Erythroblast (primary cell): ENCODE measurements around the gene ADCY5.
A peak's percentile ranks its signal among the peaks of the same experiment; 100 is the strongest.

ENCODE experiments used
- DNase-seq, 2 experiments: peaks; one replicate each; lab custom pipeline; 2025; lab: John Stamatoyannopoulos, UW
- GATA1 ChIP-seq: IDR thresholded peaks from 2 replicates; pipeline ENCODE4 v1.6.1; 2011; ENCODE audit warnings: low read depth, mild to moderate bottlenecking, control low read depth, low read length, moderate library complexity
- POLR2A ChIP-seq: IDR thresholded peaks from 2 replicates; pipeline ENCODE4 v1.6.1; 2011; ENCODE audit warnings: mild to moderate bottlenecking, low read length

ADCY5 gene

DNA sequence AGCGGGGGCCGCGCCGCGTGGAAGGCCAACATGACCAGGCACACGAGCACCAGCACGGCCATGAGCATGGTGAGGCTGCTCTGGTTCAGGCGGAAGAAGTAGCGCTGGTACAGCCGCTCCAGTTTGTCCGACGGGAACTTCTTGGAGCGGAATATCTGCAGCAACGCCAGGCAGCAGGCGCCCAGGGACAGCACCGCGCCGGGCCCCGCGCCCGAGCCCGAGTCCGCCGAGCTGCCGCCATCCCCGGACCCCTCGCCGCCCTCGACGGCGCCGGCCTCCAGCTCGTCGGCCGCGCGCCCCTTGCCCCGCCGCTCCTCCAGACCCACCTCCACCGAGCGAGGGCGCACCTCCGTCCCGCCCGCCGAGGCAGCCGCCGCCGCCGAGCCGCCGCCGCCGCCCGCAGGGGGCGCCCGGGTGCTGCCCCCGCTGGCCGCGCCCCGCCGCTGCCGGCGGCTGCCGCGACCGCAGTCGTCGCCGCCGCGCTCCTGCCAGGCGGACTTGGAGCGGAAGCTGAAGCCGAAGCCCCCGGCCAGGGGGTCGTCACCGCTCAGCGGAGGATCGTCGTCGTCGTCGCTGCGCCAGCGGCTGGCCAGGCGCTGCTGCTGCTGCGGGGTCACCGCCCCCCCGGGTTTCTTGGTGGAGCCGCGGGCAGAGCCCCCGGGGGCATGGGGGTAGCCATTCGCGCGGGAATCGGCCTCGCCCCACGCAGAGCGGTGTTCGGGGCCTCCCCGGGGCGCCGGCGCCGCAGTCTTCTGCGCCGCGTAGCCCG, 957 bp downstream of the ADCY5 start:
- peak; percentile 50 to 67 for DNase-seq
- TF ChIP-seq POLR2A (no peak), GATA1 (no peak)

DNA sequence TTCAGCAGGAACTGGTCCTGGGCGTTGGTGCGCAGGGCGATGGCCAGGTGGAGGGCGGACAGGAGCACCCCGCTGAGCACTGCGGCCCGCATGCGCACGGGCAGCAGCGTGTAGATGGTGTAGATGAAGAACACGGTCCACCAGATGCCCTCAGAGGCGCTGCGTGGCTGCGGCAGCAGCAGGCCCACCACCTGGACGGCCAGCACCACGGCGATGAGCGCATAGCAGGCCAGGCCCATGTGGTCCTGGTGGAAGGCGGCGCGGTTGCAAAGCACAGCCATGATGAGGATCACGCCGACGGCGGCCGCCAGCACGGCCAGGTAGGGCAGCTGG, 1.5 kb downstream of the ADCY5 start:
- no peak for DNase-seq
- TF ChIP-seq POLR2A (no peak), GATA1 (no peak)

DNA sequence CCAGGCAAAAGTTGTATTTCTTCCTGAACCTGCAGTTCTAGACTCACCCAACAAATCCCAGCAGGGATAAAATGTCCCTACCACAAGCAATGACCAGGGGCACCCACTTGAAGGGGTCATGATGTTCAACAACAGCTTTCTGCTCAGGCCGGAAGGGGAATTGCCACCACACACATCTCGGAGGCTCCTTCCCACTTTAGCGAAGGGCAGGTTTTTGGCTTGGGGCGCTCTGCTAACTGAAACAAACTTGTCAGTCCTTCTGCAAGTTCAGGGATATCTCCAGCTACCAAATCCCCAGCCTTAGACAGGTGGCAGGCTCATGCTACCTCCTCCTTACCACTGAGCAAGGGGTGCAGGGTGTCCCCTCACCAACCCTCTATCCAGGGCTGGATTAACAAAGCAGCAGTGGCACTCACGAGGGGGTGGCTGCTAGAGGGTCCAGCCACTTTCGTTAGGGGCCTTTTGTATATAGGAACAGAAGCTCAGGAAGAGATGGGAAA, 2.2 kb downstream of the ADCY5 start:
- DNase-seq, result no peak
- TF ChIP-seq GATA1 (no peak), POLR2A (no peak)

DNA sequence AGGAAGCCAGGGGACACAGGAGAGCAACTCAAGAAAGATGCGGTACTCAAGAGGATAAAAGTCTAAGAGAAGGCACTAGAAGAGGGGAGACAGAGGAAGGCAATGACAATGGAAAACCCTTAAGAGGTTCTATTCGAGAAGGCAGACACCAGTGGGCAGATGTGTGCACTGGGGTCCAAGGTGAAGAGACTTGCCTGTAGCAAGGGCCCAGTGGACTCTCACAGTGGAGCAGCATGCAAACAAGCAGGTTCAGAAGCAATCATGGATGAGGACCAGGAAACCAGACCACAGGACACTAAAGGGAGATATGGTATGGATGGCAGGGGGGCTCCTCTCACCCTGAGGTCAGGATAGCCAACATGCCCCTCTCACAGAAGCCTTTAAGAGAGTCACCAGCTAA, 2.7 kb downstream of the ADCY5 start:
- DNase-seq, result no peak
- TF ChIP-seq POLR2A (no peak), GATA1 (no peak)

DNA sequence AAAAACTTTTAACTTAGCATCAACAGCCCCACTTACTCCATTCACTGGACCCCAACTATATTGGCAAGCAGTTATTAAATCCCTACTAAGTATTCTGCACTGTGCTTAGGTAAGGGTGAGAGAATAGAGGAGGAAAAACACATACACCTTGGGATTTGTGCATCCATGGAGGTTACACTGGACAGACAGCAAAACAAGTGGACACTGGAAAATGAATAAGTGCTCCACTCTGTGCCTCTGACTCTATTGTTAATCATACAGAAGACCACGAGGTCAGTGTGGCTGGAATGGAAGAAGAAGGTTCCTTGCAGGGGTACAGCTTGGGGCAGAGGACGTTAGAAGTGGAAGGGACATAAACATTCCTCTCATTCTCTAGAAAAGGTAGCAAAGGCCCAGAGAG, 3.2 kb downstream of the ADCY5 start:
- TF ChIP-seq POLR2A (no peak), GATA1 (no peak)
- DNase-seq, result no peak

DNA sequence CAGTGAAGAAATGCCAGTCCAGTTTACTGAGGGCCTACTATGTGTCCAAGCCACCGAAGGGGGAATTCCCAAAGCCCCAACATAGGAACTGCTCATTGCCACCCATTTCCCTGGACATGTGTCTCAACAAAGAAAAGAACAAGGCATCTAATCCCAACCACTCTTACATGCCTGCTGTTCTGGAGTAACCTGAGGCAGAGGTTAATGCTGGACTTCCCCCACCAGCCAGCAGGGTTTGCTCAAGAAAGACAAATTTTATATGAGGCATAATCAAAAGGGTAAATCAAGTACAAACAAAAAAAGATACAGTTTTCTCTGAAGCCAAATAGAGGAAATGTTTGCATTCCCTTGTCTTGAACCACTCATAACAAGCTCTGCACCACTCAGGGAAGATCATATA, 4.1 kb downstream of the ADCY5 start:
- DNase-seq, result no peak

DNA sequence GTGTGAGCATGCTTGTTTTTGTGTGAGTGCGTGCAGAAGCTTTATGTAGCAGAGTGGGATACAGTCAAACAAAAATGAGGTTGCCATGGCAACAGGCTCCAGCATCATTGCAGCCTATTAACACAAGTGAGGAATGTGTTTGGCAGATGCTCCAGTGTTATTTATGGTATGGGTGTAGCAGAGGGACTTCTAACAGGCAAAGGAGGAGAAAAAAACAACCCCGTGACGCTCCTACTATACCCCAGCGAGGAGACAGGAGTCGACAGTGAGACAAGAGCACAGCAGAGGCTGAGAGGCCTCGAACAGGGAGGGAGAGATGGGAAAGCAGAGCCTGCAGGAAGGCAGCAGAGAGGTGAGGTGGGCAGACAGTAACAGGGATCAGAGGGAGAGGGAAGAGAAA, 4.9 kb downstream of the ADCY5 start:
- DNase-seq, result no peak
- no peak for TF ChIP-seq POLR2A
- TF ChIP-seq GATA1, result no peak

More for the DNA sequence above, 4.1 kb downstream of the ADCY5 start:
- TF ChIP-seq POLR2A (no peak), GATA1 (no peak)

DNA sequence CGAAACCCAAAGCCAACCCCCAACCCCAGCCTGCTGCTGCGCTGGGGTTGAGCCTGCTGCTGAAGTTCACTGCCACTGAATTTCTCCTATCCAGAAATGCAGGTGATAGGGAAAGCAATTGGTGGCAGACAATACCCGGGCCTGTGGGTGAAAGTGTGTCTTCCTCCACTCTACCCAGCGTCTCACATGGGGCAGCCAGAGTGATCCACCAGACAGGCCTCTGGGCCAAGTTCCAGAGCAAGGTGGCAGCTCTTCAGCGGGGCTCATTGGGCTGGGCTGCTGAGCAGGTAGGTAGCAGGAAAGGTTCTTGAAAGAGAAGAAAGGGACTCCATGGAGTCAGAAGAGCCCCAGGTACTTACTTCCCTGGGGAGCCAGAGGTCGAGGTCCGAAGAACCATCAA, 6.0 kb downstream of the ADCY5 start:
- no peak for TF ChIP-seq POLR2A
- TF ChIP-seq GATA1, result no peak
- DNase-seq, result no peak

DNA sequence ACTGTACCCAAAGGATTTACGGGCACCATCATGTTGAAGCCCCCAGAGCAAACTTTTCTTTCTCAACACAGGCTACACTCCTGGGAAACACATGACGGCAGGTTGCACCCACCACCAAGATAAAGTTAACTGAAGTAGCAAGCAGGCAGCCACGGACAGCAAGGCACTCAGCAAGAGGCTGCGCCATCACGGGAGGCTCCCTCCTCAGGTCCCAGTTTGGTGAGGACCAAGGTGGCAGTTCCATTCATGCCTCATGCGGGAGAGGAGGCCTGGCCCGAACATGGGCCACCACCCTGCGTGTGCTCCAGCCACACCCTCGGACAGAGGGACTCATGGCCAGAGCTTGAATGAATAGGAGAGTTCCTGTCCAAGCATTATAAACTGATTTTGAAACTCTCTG, 6.8 kb downstream of the ADCY5 start:
- no peak for TF ChIP-seq POLR2A
- TF ChIP-seq GATA1, result no peak
- no peak for DNase-seq

DNA sequence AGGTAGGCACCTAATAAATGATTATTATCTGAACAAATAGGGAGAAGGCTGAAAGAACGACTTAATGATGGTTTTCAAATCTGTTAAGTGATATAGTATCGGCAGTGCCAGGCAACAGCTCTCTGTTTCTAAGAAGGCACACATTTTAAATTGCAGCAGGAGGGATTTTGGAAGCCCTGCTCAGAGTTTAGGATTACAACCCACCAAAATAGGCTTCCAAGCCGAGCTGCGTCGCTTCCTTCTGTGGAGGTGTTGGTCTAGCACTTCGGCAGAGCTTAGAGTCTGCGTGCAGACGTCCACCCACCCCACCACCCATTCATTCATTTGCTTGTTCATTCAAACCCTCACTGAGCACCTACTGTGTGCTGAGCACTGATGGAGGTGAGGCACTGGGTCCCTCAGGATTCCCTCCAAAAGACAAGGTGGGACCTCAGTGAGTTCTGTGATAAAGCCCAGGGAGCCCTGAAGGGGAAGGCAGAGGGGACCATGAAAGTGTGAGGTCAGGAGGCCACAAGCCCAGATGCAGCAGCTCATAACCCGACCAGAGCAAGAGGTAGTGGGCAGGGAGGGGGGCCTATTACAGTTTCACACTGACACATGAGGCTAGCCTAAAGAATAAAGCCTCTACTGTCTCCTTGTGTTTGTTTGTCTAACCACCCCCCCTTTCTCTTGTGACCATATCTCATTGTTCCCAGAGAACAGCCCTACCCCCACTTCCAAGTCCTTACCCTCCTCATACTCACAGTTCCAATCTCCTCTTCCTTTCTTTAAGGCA, 8.9 kb downstream of the ADCY5 start:
- TF ChIP-seq POLR2A, result no peak
- no peak for TF ChIP-seq GATA1
- DNase-seq, result no peak

DNA sequence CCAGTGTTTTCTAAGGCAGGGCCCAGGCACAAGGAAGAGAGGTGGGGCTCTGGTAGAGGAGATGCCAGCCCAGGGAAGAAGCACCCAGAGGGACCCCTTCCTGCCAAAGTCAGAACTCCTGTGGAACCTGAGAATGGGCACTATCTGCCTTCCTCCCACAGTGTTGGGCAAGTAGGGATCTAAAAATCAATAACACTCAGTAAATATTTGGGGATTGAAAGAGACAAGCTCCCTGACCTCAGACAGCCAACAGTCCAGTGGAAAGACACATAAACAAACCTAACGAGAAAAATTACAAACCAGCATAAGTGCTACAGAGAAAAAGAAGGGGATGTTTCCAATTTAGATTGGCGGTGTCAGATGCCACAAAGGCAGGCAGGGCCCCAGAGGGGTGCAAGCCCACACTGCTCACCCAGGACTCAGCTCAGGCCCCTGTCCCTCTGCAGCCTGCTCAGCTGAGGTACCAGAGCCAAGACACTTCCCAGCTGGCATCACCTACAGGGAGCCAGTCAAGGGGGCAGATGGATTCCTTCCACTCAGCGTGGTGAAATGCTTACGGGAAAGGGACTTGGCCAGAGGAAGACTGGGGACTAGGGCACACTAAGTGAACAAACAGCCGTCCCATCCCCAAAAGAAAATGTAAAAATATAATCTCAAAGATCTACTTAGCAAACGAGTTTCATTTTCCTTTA, 15.9 kb downstream of the ADCY5 start:
- no peak for DNase-seq
- TF ChIP-seq GATA1 (no peak), POLR2A (no peak)

DNA sequence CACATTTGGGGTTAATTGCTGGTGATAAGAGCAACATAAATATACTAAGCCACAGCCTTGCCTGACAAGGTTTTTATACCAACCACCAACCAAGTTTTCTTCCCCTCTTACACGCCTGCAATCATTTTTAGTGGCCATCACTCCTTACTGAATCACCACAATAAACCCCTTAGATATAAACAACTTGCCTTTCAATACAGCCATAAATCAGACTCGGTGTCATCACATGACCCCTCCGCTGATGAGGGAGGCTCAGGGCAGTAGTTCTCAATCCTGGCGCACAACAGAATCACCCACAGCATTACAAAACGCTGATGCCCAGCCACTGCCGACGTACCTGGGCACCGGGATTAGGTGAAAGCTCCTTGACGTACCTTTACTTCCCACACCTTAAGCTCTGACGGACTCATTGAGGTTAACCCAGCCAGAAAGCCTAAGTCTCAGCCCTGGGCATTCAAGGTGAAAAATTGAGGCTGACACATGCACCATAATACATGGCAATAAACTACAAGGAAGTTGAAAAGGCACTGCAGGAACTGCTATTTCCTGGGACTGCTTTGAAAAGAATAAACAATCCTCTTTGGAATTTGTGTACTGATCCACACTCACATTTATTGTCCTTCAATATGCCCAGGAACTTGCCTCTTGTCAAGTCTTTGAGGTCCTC, 17.1 kb downstream of the ADCY5 start:
- no peak for TF ChIP-seq POLR2A
- no peak for TF ChIP-seq GATA1
- no peak for DNase-seq

DNA sequence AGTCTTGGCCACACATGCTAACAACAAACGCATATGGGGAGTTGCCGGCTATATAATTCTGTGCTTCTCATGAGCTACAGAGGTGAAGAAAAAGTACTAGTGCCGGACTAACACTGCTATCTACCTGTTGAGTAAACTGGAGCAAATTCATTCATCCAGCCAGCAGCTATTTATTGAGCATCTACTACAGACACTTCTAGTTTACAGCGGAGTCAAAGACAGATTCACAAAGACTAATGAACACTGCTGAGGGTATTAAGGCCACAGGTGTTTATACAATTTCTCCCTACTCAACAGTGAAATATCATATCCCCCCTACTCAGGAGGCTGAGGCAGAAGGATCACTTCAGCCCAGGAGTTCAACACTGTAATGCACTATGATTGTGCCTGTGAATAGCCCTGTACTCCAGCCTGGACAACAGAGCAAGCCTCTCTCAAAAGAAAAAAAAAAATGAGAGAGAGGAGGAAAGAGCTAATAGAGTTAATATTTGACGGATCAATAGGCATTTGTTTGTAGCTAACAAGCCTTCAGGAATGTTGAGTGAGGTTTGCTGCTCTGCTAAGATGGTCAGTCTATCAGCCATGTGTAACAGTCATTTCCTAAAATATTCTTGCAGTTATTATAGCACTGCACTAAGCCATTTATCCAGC, 17.8 kb downstream of the ADCY5 start:
- DNase-seq, result no peak
- TF ChIP-seq GATA1 (no peak), POLR2A (no peak)

DNA sequence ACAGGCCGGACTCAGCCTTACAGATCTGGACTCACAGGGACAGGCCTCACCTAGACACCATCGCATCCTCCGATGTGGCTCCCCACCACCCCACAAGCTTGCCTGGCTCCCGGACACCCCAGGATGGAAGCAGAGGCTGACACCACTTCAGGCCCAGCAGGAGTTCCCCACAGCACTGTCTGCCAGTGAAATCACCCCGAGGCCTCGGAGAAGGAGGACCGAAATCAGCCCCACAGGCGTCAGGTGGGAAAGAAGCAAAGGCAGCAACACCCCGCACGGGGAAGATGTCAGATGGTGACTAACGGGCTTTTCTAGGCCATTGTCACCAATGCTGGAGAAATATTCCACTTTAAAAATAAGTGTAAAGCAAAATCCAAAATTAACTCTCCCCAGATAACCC, 18.6 kb downstream of the ADCY5 start:
- TF ChIP-seq POLR2A (no peak), GATA1 (no peak)
- no peak for DNase-seq
